T-cell (primary cell): ENCODE results near the gene FGF2. TPM values are rescaled to one million over a fixed set of nuclear protein-coding genes. Genes with fewer than 3 reads are reported as not detected.

Experiments used
- ATAC-seq, 4 experiments: fragments of 200-7000 bp in 3 of 4; fragments of 150-1000 bp in 1 of 4; cut with Tn5 transposase; replicated peaks in 1 of 4; 1 replicate in 3 of 4; 2 replicates in 1 of 4; pipeline ENCODE4 v1.10.0; 2021; ENCODE audit warnings: moderate library complexity in 3 of 4, mild to moderate bottlenecking in 2 of 4, moderate number of reproducible peaks in 1 of 4
- CTCF ChIA-PET, 2 donors: fragments of 300-600 bp; sonication (Branson Sonifier 250); formaldehyde crosslinking; loops; one replicate each; lab custom pipeline; 2022; ENCODE audit warnings: antibody characterized with exemption in 2 of 2; lab: Charles Lee
- POLR2A ChIA-PET, 2 donors: fragments of 300-600 bp; sonication (Branson Sonifier 250); formaldehyde crosslinking; loops; one replicate each; lab custom pipeline; 2022; ENCODE audit warnings: antibody characterized with exemption in 2 of 2; lab: Charles Lee
- DNase-seq, 35 experiments: peaks; one replicate each; pipeline versions ENCODE4 v3.0.0 to v3.0.0-alpha.2; 2013 to 2023
- H3K27ac ChIP-seq: one replicate; pipeline ENCODE4 v1.5.1; 2013; ENCODE audit warnings: low read length
- H3K27me3 ChIP-seq, 2 experiments: replicated peaks in 1 of 2; 1 replicate in 1 of 2; 2 replicates in 1 of 2; pipeline versions ENCODE4 v1.6.1 to v1.7.0; 2013; ENCODE audit warnings: low read length in 1 of 2, mixed read lengths in 1 of 2; ENCODE audit not compliant: control insufficient read depth in 2 of 2, insufficient read depth in 2 of 2; ENCODE audit errors: extremely low read depth in 1 of 2
- H3K36me3 ChIP-seq, 2 donors: 1 replicate in 1 of 2; 2 replicates in 1 of 2; pipeline versions ENCODE4 v1.6.1 to v1.7.0; 2013; ENCODE audit warnings: low read length in 1 of 2; ENCODE audit not compliant: control insufficient read depth in 2 of 2, insufficient read depth in 1 of 2; ENCODE audit errors: extremely low read depth in 1 of 2
- H3K4me1 ChIP-seq, 2 experiments: 1 replicate in 1 of 2; 2 replicates in 1 of 2; pipeline versions ENCODE4 v1.6.1 to v1.7.0; 2013; ENCODE audit warnings: low read length in 2 of 2, mixed read lengths in 1 of 2; ENCODE audit not compliant: insufficient read depth in 2 of 2, control insufficient read depth in 1 of 2; ENCODE audit errors: extremely low read depth in 1 of 2
- H3K4me3 ChIP-seq, 2 donors: 1 replicate in 1 of 2; 2 replicates in 1 of 2; pipeline versions ENCODE4 v1.5.1 to v1.7.0; 2013; ENCODE audit warnings: mild to moderate bottlenecking in 2 of 2, low read length in 1 of 2, moderate library complexity in 1 of 2; ENCODE audit not compliant: control insufficient read depth in 1 of 2; ENCODE audit errors: extremely low read depth in 1 of 2
- H3K9me3 ChIP-seq: 2 replicates; pipeline ENCODE4 v1.7.0; 2013
- H3K27ac Mint-ChIP-seq, 2 donors: one replicate each; pipeline ENCODE4 v1.8.0; 2020 to 2021; ENCODE audit warnings: mild to moderate bottlenecking in 2 of 2, mixed read lengths in 2 of 2
- H3K27me3 Mint-ChIP-seq, 2 donors: one replicate each; pipeline ENCODE4 v1.8.0; 2021 to 2022; ENCODE audit warnings: mixed read lengths in 2 of 2
- H3K36me3 Mint-ChIP-seq: one replicate; pipeline ENCODE4 v1.8.0; 2021; ENCODE audit warnings: mixed read lengths
- H3K4me1 Mint-ChIP-seq, 3 donors: one replicate each; pipeline ENCODE4 v1.8.0; 2020 to 2022; ENCODE audit warnings: mixed read lengths in 3 of 3, mild to moderate bottlenecking in 1 of 3
- H3K4me3 Mint-ChIP-seq, 3 donors: one replicate each; pipeline ENCODE4 v1.8.0; 2020 to 2022; ENCODE audit warnings: mild to moderate bottlenecking in 3 of 3, mixed read lengths in 3 of 3, moderate library complexity in 3 of 3
- H3K9me3 Mint-ChIP-seq, 3 donors: one replicate each; pipeline ENCODE4 v1.8.0; 2020 to 2022; ENCODE audit warnings: mixed read lengths in 3 of 3
- WGBS: methylation state at CpG from one replicate; pipeline ENCODE4 v1.1.5; 2013; ENCODE audit warnings: missing lambda C conversion rate; ENCODE audit not compliant: insufficient coverage; 5-methylcytosine and 5-hydroxymethylcytosine counted together
- total RNA-seq, 35 experiments: library from RNA in 6 of 35; stranded (reverse) in 6 of 35; fragments of 120-200 nt in 1 of 35; gene quantifications; one replicate each; pipeline versions ENCODE4 v1.2.1 to v1.2.4 and lab custom pipeline; 2013 to 2026

The FGF2 gene
- total RNA-seq, 5 donors from 2014 or later (not counting 1 experiment from before 2014, with no cell fraction given) = 0.13 to 0.23 (median 0.20) TPM; not detected in 2

- H3K36me3 Mint-ChIP-seq = no peaks in the 10 kb centered on the region
- Histone ChIP-seq H3K4me1 (no peaks in the 10 kb centered on the region), H3K27me3 (peaks cover 4 to 6% of the 10 kb centered on the region in 2 experiments), H3K9me3 (no peaks in the 10 kb centered on the region), H3K27ac (no peak overlapping the region), H3K4me3 (no peak overlapping the region), H3K36me3 (no peaks in the 10 kb centered on the region)
- no peak overlapping the region for H3K4me3 Mint-ChIP-seq
- WGBS = 93% methylated on average over 6 of the region's 7 CpGs
- ChIA-PET POLR2A (interaction anchor here (0.6 kb wide), 2 partner anchors 18 to 189 kb away, joined by 3 to 6 read pairs; no protein-coding TSS in a partner anchor), CTCF (no interaction called here)
- ATAC-seq = no peak
- H3K27ac Mint-ChIP-seq = no peak overlapping the region
- DNase-seq = no peak
- no peaks in the 10 kb centered on the region for H3K9me3 Mint-ChIP-seq
- H3K4me1 Mint-ChIP-seq = peaks cover 3 to 4% (median 3%) of the 10 kb centered on the region in 3 donors
- H3K27me3 Mint-ChIP-seq = peaks cover 25 to 36% of the 10 kb centered on the region in 2 donors
Observed at GRCh38 chr4:122819708-122820449, 6.8 kb upstream of the FGF2 start.

DNA sequence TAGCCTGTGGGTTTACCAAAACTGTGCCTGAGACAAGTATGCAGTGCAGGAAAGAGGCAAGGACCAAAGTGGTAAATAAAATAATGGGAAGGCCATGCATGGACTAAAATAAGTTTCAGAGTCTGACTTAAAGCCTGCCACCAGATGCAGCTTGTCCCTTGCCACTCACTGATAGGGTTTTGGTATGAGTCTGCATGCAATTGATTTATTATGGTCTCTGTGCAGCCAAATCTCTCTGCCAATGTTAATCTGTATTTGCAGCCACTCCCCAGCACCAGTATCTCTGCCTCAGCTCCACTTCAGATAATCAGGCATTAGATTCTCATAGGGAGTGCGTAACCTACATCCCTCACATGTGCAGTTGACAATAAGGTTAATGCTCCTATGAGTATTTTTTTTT is 5.5 kb upstream of the FGF2 start:
- no peaks in the 10 kb centered on the region for H3K9me3 ChIP-seq
- H3K27ac Mint-ChIP-seq = no peak overlapping the region
- peaks cover 3 to 11% (median 4%) of the 10 kb centered on the region in 3 donors for H3K4me1 Mint-ChIP-seq
- POLR2A ChIA-PET = no interaction called here
- CTCF ChIA-PET = no interaction called here
- H3K36me3 ChIP-seq = no peaks in the 10 kb centered on the region
- H3K36me3 Mint-ChIP-seq = no peaks in the 10 kb centered on the region
- peaks cover 6 to 9% of the 10 kb centered on the region in 2 experiments for H3K27me3 ChIP-seq
- no peak overlapping the region for H3K4me3 Mint-ChIP-seq
- no peaks in the 10 kb centered on the region for H3K9me3 Mint-ChIP-seq
- H3K4me3 ChIP-seq = no peak overlapping the region
- no CpG with 5 or more reads among the region's 1 CpG for WGBS
- H3K27ac ChIP-seq = no peak overlapping the region
- no peak for ATAC-seq
- H3K4me1 ChIP-seq = no peaks in the 10 kb centered on the region
- DNase-seq = no peak
- H3K27me3 Mint-ChIP-seq = peaks cover 36 to 46% of the 10 kb centered on the region in 2 donors

- H3K36me3 ChIP-seq = no peaks in the 10 kb centered on the region
- Mint-ChIP-seq H3K9me3 (no peaks in the 10 kb centered on the region), H3K27me3 (peaks cover 41 to 48% of the 10 kb centered on the region in 2 donors), H3K4me3 (no peak overlapping the region), H3K27ac (no peak overlapping the region), H3K4me1 (peaks cover 3 to 13% (median 8%) of the 10 kb centered on the region in 3 donors), H3K36me3 (no peaks in the 10 kb centered on the region)
- DNase-seq (no peak), ATAC-seq (no peak)
- no peak overlapping the region for H3K4me3 ChIP-seq
- no peaks in the 10 kb centered on the region for H3K9me3 ChIP-seq
- WGBS = no CpG with 5 or more reads among the region's 2 CpGs
- ChIA-PET CTCF (no interaction called here), POLR2A (no interaction called here)
- H3K27ac ChIP-seq = no peak overlapping the region
- H3K4me1 ChIP-seq = peaks cover 0 to 7% of the 10 kb centered on the region in 2 experiments
- H3K27me3 ChIP-seq = peaks cover 9 to 15% of the 10 kb centered on the region in 2 experiments
Observed at GRCh38 chr4:122822466-122822865, 4.2 kb upstream of the FGF2 start.

GRCh38 chr4:122823476-122823875 is 3.2 kb upstream of the FGF2 start:
- Mint-ChIP-seq H3K4me1 (peaks cover 13 to 24% (median 18%) of the 10 kb centered on the region in 3 donors), H3K4me3 (no peak overlapping the region), H3K27ac (no peak overlapping the region), H3K9me3 (no peaks in the 10 kb centered on the region), H3K36me3 (no peaks in the 10 kb centered on the region), H3K27me3 (peaks cover 48 to 58% of the 10 kb centered on the region in 2 donors)
- no peaks in the 10 kb centered on the region for H3K36me3 ChIP-seq
- ChIA-PET POLR2A (no interaction called here), CTCF (no interaction called here)
- DNase-seq (no peak), ATAC-seq (no peak)
- no peak overlapping the region for H3K4me3 ChIP-seq
- H3K27ac ChIP-seq = no peak overlapping the region
- WGBS = 100% methylated on average over 1 of the region's 2 CpGs
- H3K4me1 ChIP-seq = peaks cover 0 to 16% of the 10 kb centered on the region in 2 experiments
- no peaks in the 10 kb centered on the region for H3K9me3 ChIP-seq
- H3K27me3 ChIP-seq = peaks cover 15 to 22% of the 10 kb centered on the region in 2 experiments

DNA sequence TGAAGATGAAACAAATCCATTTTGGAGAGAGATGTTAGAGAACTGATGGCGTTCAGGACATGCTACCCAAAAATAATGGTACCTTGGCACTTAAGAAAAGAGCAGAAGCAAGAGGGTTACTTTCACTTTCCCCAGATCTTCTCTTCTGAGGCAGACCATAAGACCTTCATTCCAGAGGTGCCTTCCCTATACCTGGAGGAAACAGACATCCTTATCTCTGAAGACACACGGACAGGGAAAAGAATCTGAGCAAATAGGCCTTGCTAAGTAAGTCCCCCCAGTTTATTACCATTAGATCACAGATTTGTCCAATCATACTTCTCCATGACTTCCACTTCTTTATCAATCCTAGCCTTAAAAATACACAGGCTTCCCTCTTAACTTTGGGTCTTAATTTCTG is 2.0 kb upstream of the FGF2 start:
- Histone ChIP-seq H3K4me1 (peaks cover 0 to 17% of the 10 kb centered on the region in 2 experiments), H3K9me3 (no peaks in the 10 kb centered on the region), H3K27ac (no peak overlapping the region), H3K36me3 (no peaks in the 10 kb centered on the region), H3K27me3 (peaks cover 23 to 26% of the 10 kb centered on the region in 2 experiments), H3K4me3 (no peak overlapping the region)
- ChIA-PET POLR2A (no interaction called here), CTCF (no interaction called here)
- H3K9me3 Mint-ChIP-seq = no peaks in the 10 kb centered on the region
- no peak overlapping the region for H3K27ac Mint-ChIP-seq
- H3K36me3 Mint-ChIP-seq = no peaks in the 10 kb centered on the region
- DNase-seq = no peak
- 100% methylated on average over 2 of the region's 2 CpGs for WGBS
- no peak for ATAC-seq
- H3K27me3 Mint-ChIP-seq = peaks cover 56 to 63% of the 10 kb centered on the region in 2 donors
- peaks cover 13 to 24% (median 18%) of the 10 kb centered on the region in 3 donors for H3K4me1 Mint-ChIP-seq
- peak overlapping the region in 1 of 3 donors; percentile 30 for H3K4me3 Mint-ChIP-seq

GRCh38 chr4:122826079-122826527 is 528 bp upstream of the FGF2 start:
- Mint-ChIP-seq H3K4me1 (peaks cover 13 to 24% (median 18%) of the 10 kb centered on the region in 3 donors), H3K36me3 (no peaks in the 10 kb centered on the region), H3K4me3 (peak overlapping the region; percentile 63 to 81 (median 65)), H3K27me3 (peaks cover 66 to 69% of the 10 kb centered on the region in 2 donors), H3K27ac (no peak overlapping the region), H3K9me3 (no peaks in the 10 kb centered on the region)
- no peak for ATAC-seq
- H3K4me1 ChIP-seq = peaks cover 0 to 17% of the 10 kb centered on the region in 2 experiments
- H3K27me3 ChIP-seq = peaks cover 29 to 31% of the 10 kb centered on the region in 2 experiments
- WGBS = 77% methylated on average over 15 of the region's 18 CpGs
- no peaks in the 10 kb centered on the region for H3K9me3 ChIP-seq
- ChIA-PET CTCF (interaction anchor here in 1 of 2 donors (0.6 kb wide), 1 partner anchor 104 kb away, joined by 4 read pairs; no protein-coding TSS in a partner anchor), POLR2A (no interaction called here)
- H3K27ac ChIP-seq = no peak overlapping the region
- H3K4me3 ChIP-seq = no peak overlapping the region
- no peaks in the 10 kb centered on the region for H3K36me3 ChIP-seq
- no peak for DNase-seq
